Stimulated activated naive CD8-positive, alpha-beta T cell treated with anti-CD3 and anti-CD28 coated beads, Interleukin-15, amount 100 ng/mL, for 72 hours (primary cell): Measurements from ENCODE around the gene TBL1XR1.
A peak's percentile ranks its signal among the peaks of the same experiment; 100 is the strongest.

Source experiments
- ATAC-seq: fragments of 150-1000 bp; cut with Tn5 transposase; 2 replicates; pipeline ENCODE4 v1.10.0; 2021; ENCODE audit warnings: mild to moderate bottlenecking, moderate library complexity
- DNase-seq, 2 donors: peaks; one replicate each; pipeline ENCODE4 v3.0.0; 2021 to 2022
- H3K27ac Mint-ChIP-seq, 2 donors: one replicate each; pipeline ENCODE4 v1.8.0; 2022; ENCODE audit warnings: mild to moderate bottlenecking in 2 of 2, mixed read lengths in 2 of 2, moderate library complexity in 2 of 2
- H3K27me3 Mint-ChIP-seq: one replicate; pipeline ENCODE4 v1.8.0; 2022; ENCODE audit warnings: mixed read lengths
- H3K4me1 Mint-ChIP-seq: one replicate; pipeline ENCODE4 v1.8.0; 2022; ENCODE audit warnings: mild to moderate bottlenecking, mixed read lengths
- H3K4me3 Mint-ChIP-seq, 2 donors: one replicate each; pipeline ENCODE4 v1.8.0; 2022; ENCODE audit warnings: mild to moderate bottlenecking in 2 of 2, mixed read lengths in 2 of 2, moderate library complexity in 1 of 2
- H3K9me3 Mint-ChIP-seq, 2 donors: one replicate each; pipeline ENCODE4 v1.8.0; 2022; ENCODE audit warnings: mixed read lengths in 2 of 2

Gene TBL1XR1

DNA sequence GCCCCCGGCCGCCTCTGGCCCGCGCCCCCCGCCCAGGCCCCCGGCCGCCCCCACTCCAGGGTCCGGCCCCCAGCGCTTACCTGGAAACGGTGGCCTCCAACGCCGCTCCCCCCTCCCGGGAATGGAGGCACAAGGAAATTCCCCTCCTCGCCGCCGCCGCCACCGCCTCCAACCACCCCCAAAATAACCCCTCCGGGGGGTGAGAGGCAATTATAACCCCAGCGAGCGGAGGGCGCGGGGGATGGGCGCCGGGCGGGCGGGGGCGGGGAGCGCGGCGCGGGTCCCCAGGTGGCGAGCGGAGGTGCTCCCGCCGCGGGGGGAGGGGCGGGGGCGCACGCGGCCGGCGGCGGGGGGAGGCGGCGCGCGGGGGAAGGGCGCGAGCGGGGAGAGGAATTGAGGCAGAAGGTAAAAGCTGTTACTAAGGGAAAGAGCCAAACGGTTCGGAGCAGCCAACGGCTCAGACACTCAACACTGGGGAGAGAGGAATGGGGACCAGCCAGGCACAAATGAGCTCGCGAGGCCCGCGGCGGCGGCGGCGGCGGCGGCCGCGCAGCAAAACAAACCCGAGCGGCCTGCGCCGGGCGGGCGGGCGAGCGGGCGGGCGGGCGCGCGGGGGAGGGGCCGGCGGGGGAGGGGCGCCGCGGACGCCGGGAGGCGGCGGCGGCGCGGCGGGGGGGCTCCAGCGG, at the start of gene TBL1XR1:
TBL1XR1 (minus strand) TSS at position 442 of the 686 bp plus-strand sequence. CDS start 132,505 bp downstream, outside the sequence.
- peak within 1 kb of the TSS; percentile 89 to 97 for H3K4me3 Mint-ChIP-seq
- DNase-seq = peak; percentile 90
- ATAC-seq = peak; percentile 73
- no peaks in the 10 kb centered on the region for H3K9me3 Mint-ChIP-seq
- peaks cover 55% of the 10 kb centered on the region for H3K4me1 Mint-ChIP-seq
- H3K27me3 Mint-ChIP-seq = no peaks in the 10 kb centered on the region
- H3K27ac Mint-ChIP-seq = peak within 1 kb of the TSS; percentile 98 to 99

DNA sequence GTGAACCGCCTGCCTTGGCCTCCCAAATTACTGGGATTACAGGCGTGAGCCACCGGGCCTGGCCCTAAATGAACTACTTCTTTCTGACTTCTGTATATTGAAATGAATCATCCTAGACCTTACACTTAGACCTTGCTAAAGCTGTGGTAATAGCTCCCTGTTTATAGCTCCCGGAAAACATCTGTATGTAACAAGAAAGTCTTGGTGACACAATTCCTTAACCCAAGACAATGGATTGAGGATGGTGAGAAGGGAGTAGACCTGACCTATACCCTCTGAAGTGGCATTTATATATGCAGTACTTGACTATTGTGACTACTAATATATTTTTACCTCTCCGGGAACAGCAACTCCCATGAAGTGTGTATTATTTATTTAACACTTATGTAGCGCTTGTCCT, 48.0 kb upstream of the TBL1XR1 start:
- no peaks in the 10 kb centered on the region for H3K4me1 Mint-ChIP-seq
- no peaks in the 10 kb centered on the region for H3K27me3 Mint-ChIP-seq
- no peak for ATAC-seq
- DNase-seq = no peak
- peak overlapping the region in 1 of 2 donors; percentile 79 for H3K27ac Mint-ChIP-seq
- no peak overlapping the region for H3K4me3 Mint-ChIP-seq
- H3K9me3 Mint-ChIP-seq = peaks cover 0 to 12% of the 10 kb centered on the region in 2 donors

DNA sequence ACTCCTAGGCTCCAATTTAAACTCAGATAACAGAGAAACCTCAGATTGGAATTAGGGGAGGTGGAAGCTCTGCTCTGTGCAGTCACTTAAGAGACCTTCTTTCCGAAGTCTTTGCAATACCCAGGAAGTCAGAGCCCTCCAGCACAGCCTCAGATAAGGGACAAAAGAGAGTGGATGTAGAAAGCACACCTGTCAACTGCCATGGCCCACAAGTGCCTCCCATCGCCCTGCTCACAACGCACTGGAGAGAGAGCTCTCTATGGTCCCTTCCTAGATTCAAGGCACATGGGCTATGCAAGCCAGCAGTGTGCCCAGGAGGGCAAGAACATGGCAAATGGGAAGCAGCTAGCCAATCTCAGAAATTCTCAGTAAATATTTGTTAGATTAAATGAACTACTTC, 47.3 kb upstream of the TBL1XR1 start:
- DNase-seq (no peak), ATAC-seq (no peak)
- no peak overlapping the region for H3K4me3 Mint-ChIP-seq
- H3K27me3 Mint-ChIP-seq = no peaks in the 10 kb centered on the region
- H3K4me1 Mint-ChIP-seq = no peaks in the 10 kb centered on the region
- H3K27ac Mint-ChIP-seq = peak overlapping the region in 1 of 2 donors; percentile 72
- H3K9me3 Mint-ChIP-seq = peaks cover 0 to 12% of the 10 kb centered on the region in 2 donors

DNA sequence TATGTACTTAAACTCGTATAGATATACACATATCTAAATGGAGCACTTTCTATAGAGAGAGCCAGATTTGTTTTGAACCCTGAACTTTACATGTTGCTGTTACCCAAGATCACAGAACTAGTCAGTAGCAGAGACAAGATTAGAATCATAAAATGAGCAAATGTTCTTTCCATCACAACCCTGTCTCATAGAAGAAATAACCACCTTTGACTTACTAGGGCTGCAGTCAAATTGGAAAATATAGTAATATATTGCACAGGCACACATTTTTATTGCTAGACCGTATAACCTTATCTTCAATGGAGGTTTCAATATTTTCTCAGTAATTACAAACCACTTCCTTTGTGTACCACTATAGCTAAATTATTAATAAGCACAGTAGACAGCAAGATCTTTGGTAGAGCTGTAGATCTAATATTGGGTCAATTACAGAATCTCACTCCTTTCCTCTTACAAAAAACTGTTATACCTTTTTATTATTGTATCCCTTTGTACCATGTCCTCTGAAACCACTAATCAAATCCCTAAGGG, 41.5 kb upstream of the TBL1XR1 start:
- Mint-ChIP-seq H3K27me3 (no peaks in the 10 kb centered on the region), H3K9me3 (no peaks in the 10 kb centered on the region), H3K4me1 (peaks cover 7% of the 10 kb centered on the region), H3K27ac (no peak overlapping the region), H3K4me3 (no peak overlapping the region)
- ATAC-seq (no peak), DNase-seq (no peak)

DNA sequence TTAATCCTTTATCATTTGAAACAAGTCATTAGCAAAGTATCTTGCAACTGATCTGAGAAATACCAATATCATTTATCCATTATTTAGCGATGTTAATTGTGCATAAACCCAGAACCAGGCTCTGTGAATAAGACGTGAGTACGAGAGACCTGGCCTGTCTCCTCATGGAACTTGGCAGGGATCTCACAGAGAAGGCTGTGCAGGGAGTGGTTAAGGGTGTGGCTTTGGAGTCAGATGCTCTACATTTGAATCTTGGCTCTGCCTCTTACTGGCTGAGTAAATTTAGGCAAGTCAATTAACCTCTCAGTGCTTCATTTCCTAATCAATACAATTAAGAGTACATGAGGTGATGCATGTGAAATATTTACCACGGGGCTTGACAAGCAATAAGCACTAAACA, 39.9 kb upstream of the TBL1XR1 start:
- ATAC-seq (no peak), DNase-seq (no peak)
- peaks cover 7% of the 10 kb centered on the region for H3K4me1 Mint-ChIP-seq
- no peak overlapping the region for H3K27ac Mint-ChIP-seq
- no peak overlapping the region for H3K4me3 Mint-ChIP-seq
- no peaks in the 10 kb centered on the region for H3K9me3 Mint-ChIP-seq
- H3K27me3 Mint-ChIP-seq = no peaks in the 10 kb centered on the region

DNA sequence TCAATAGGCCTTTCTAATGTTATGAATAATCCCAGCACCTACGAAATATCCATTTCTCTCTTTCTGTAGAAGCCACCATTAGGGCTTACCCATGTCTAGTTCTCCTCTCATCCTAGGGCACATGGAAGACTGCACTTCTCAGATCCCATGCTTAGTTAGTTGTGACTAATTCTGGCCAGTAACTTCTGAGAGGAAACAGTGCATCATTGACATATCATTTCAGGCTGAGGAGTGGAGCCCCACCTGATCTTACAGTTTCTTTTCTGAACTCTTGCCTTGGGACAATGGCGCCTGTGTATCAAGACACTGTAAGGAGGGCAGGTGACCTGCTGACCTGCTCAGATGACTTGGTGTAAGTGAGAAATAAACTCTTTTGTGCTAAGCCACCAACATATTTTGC, 39.4 kb upstream of the TBL1XR1 start:
- H3K27ac Mint-ChIP-seq = peak overlapping the region in 1 of 2 donors; percentile 10
- H3K9me3 Mint-ChIP-seq = no peaks in the 10 kb centered on the region
- H3K4me3 Mint-ChIP-seq = no peak overlapping the region
- no peak for DNase-seq
- no peaks in the 10 kb centered on the region for H3K27me3 Mint-ChIP-seq
- no peak for ATAC-seq
- H3K4me1 Mint-ChIP-seq = peaks cover 7% of the 10 kb centered on the region

DNA sequence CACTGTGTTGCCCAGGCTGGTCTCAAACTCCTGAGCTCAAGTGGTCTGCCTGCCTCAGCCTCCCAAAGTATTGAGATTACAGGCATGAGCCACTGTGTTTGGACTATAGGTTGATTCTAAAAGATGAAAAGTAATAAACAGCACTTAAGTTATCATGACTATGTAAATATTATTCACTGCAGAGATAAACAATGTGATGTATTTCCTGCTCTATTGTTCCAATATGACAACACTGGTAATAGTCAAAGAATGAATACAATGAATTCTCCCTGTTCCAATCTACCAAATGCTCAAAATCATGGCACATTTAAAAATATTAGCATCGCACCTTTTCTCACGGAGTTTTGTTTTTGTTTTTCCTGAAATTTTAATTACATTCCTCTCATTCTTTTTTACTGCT, 36.8 kb upstream of the TBL1XR1 start:
- Mint-ChIP-seq H3K27ac (no peak overlapping the region), H3K9me3 (no peaks in the 10 kb centered on the region), H3K4me3 (no peak overlapping the region), H3K27me3 (no peaks in the 10 kb centered on the region), H3K4me1 (peaks cover 7% of the 10 kb centered on the region)
- no peak for DNase-seq
- ATAC-seq = no peak

DNA sequence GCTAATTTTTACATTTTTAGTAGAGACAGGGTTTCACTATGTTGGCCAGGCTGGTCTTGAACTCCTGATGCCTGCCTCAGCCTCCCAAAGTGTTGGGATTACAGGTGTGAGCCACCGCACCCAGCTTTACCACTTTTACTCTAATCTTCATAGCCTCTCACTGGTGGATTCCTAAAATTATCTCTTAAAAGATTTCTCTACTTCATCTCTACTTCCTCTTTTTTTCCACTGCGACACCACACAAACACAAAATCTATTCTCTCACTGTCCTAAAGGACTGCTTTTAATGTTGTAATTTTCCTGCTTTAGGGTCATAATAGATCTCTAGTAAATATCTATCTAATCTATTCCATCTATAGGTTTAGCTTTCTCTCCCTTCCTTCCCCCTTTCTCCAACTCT, 34.0 kb upstream of the TBL1XR1 start:
- peaks cover 0 to 7% of the 10 kb centered on the region in 2 donors for H3K9me3 Mint-ChIP-seq
- no peak overlapping the region for H3K4me3 Mint-ChIP-seq
- H3K27me3 Mint-ChIP-seq = no peaks in the 10 kb centered on the region
- no peak for DNase-seq
- H3K4me1 Mint-ChIP-seq = no peaks in the 10 kb centered on the region
- no peak for ATAC-seq
- H3K27ac Mint-ChIP-seq = no peak overlapping the region

DNA sequence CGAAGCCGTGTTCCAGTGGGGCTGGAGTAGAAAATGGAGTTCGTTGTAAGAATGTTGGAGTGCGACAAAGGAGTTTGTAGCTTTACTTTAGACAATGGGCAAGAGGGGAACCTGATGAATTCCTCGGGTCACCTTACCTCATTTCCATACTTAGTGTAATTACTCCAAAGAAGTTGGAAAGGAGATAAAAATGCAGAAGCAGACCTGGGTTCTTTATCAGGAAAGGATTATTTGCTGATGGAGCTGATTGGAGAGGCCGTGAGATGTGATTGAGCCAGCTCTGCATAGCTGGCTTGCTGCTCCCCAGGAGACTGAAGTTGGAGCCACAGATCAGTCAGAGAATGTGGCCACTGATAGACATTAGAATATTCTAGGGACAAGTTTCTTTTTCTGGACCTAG, 33.4 kb upstream of the TBL1XR1 start:
- peak overlapping the region in 1 of 2 donors; percentile 29 for H3K27ac Mint-ChIP-seq
- H3K27me3 Mint-ChIP-seq = no peaks in the 10 kb centered on the region
- DNase-seq (no peak), ATAC-seq (no peak)
- H3K9me3 Mint-ChIP-seq = peaks cover 0 to 7% of the 10 kb centered on the region in 2 donors
- no peak overlapping the region for H3K4me3 Mint-ChIP-seq
- no peaks in the 10 kb centered on the region for H3K4me1 Mint-ChIP-seq

DNA sequence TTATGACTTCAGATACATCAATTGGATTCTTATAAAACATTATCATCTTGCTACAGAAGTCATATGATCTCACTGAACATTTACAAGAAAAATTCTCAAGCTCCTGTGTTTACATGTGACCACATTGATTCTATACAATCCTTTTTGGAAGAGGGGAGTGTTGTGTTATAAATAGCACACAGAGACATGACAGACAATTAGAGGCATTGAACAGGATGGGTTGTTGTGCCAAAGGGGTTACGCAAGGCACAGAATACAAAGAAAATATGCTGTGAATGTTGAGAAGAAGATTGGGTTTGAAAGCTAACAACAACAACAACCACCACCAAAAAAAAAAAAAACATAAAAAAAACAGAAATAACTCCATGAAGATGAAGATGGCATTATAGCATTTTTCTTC, 32.5 kb upstream of the TBL1XR1 start:
- Mint-ChIP-seq H3K4me1 (no peaks in the 10 kb centered on the region), H3K4me3 (no peak overlapping the region), H3K27me3 (no peaks in the 10 kb centered on the region), H3K9me3 (peaks cover 0 to 7% of the 10 kb centered on the region in 2 donors), H3K27ac (no peak overlapping the region)
- no peak for DNase-seq
- no peak for ATAC-seq

DNA sequence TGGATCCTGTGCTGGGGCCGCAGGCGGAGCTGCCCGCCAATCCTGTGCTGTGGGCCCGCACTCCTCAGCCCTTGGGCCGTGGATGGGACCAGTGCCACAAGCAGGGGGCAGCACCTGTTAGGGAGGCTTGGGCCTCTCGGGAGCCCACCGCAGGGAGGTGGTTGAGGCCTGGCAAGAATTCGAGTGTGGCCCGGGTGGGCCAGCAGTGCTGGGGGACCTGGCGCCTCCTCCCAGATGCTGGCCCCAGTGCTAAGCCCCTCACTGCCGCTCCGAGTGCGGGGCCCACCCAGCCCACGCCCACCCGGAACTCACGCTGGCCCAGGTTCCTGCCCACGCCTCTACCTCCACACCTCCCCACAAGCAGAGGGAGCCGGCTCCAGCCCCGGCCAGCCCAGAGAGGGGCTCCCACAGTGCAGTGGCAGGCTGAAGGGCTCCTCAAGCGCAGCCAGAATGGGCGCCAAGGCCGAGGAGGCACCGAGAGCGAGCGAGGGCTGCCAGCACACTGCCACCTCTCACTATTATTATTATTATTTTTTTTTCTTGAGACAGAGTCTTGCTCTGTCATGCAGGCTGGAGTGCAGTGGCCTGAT, 31.4 kb upstream of the TBL1XR1 start:
- Mint-ChIP-seq H3K27me3 (no peaks in the 10 kb centered on the region), H3K27ac (no peak overlapping the region), H3K9me3 (peaks cover 0 to 7% of the 10 kb centered on the region in 2 donors), H3K4me1 (no peaks in the 10 kb centered on the region), H3K4me3 (no peak overlapping the region)
- ATAC-seq (no peak), DNase-seq (no peak)

DNA sequence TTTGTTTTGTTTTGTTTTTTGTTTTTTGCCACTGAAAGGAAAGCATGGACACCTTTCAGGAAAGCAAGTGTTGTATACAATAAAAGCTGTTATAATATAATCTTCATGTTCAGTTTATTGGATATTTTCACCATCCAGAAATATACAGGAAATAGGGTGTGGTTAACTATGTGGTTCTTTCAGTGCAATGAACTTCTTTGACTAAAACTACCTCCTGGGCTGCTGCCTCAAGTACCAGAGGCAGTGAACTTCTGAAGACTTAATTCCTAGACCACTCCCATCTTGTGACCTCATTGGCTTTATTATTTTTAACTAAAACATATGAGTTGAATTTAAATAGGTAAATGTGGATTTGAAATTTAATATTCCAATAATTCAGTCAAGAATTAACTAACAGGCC, 27.1 kb upstream of the TBL1XR1 start:
- no peak overlapping the region for H3K4me3 Mint-ChIP-seq
- DNase-seq (no peak), ATAC-seq (no peak)
- H3K4me1 Mint-ChIP-seq = peaks cover 23% of the 10 kb centered on the region
- H3K9me3 Mint-ChIP-seq = peaks cover 0 to 7% of the 10 kb centered on the region in 2 donors
- H3K27ac Mint-ChIP-seq = no peak overlapping the region
- H3K27me3 Mint-ChIP-seq = no peaks in the 10 kb centered on the region

DNA sequence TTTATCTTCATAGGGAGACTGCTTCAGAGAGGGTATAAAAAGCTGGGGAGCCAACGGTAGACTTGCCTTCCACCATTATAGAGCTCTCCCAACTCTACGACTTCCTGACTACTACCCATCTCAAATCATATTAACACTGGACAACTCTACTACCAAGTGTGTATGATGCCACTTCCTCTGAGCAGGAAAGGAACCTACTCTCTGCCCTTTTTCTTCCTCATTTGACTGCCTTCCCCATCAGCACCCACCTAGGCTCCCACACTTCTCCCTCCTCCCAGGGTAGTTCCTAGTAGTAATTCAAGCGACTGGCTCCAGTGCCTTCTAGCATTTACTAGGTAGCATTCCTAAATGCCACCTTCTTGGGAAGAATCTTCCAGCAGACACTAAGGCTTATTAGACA, 24.5 kb upstream of the TBL1XR1 start:
- Mint-ChIP-seq H3K27me3 (no peaks in the 10 kb centered on the region), H3K4me3 (no peak overlapping the region), H3K27ac (no peak overlapping the region), H3K9me3 (no peaks in the 10 kb centered on the region), H3K4me1 (peaks cover 23% of the 10 kb centered on the region)
- no peak for DNase-seq
- ATAC-seq = no peak

DNA sequence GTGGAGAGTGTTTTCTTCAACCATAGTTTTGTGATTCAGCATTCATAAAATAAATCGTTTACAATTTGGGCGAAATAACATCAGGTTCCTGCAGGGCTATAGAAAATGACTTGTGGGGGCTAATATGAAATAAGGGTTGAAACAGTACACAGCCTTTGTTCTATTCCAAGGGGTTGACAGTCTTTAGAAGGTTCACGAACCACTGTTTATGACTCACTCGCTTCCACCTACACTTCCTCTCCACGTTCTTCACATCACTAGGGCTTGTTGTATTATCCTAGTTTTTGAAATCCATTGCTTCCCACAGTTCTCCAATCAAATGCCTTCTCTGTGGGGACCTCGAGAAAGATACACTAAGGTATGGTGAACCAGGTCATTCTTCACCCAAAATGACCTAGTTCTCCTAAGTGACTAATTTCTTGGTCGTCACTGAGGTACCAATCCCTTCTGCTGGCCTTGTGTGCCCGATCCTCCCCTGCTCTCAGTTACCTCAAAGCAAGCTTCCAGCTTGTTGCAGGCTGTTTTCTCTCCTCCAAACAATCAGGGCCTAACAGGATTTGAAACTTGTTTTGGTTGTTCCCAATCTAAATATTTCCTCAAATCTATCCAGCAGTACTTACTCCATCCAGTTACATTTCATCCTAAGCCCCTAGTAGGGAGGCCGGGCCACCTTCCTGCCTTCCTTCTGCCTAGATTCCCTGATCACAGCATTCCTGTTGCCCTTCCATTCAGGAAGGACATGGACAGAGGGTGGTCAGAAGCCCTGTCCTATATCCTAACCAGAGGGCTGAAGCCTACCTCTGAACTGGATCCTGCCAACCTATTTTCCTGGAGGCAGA, 23.1 kb upstream of the TBL1XR1 start:
- Mint-ChIP-seq H3K27ac (no peak overlapping the region), H3K27me3 (no peaks in the 10 kb centered on the region), H3K4me3 (no peak overlapping the region), H3K9me3 (no peaks in the 10 kb centered on the region), H3K4me1 (peaks cover 23% of the 10 kb centered on the region)
- DNase-seq (no peak), ATAC-seq (peak; percentile 71)

DNA sequence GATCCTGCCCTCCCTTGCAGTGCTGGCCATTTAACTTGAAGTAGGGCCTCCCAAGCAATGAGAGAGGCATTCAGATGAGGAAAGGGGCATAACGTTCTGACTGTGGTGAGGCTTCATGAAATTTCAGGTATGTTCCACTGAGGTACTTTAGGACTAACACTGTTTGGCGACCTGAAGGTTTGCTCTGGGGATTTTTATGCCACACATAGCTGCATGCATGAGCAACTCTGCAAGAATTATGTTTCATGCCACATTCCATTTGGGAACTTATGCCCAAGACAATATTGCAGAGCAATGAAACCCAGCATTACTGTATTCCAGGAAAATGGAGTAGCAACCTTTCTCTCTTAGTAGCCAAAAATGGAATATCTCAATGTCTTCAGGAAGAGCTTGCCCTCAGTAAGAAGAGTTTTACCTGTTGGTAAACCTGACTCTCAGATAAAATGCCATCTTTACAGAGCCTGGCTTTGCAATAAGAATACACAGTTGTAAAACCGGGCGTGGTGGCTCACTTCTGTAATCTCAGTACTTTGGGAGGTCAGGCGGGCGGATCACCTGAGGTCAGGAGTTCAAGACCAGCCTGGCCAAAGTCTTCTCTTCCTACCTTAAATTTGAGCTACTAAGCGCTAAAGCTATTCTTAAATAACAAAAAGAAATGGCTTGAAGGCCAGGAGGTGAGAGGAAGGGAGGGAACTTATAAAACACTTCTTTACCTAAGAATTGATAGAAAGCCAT, 16.7 kb upstream of the TBL1XR1 start:
- Mint-ChIP-seq H3K27ac (peak overlapping the region in 1 of 2 donors; percentile 88), H3K27me3 (no peaks in the 10 kb centered on the region), H3K4me3 (no peak overlapping the region), H3K9me3 (no peaks in the 10 kb centered on the region), H3K4me1 (peaks cover 6% of the 10 kb centered on the region)
- no peak for DNase-seq
- ATAC-seq = no peak
